ENCODE data around the gene SAMHD1.

- TF ChIP-seq POLR2A (IDR thresholded peaks at IDR 0.05; ENCODE audit: low read depth, low read length) (no peak), CTCF (IDR thresholded peaks at IDR 0.05; ENCODE audit: extremely low read depth in 1 of 2, insufficient read depth in 1 of 2, low read depth in 1 of 2, low read length in 2 of 2) (no peak), FOS (IDR thresholded peaks at IDR 0.05; ENCODE audit: borderline replicate concordance, insufficient read depth, low read length) (no peak), JUN (IDR thresholded peaks at IDR 0.05; ENCODE audit: borderline replicate concordance, insufficient read depth, insufficient read length, low read depth) (no peak), POLR2AphosphoS5 (IDR thresholded peaks at IDR 0.05; ENCODE audit: insufficient read depth, low read depth, low read length) (no peak)
Measured at GRCh38 chr20:36925234-36925633, 26.3 kb downstream of the SAMHD1 start.
